Islet precursor cell (in vitro differentiated cells): Measurements from ENCODE around the gene WASHC1.
"Not testable (repeated sequence)": the region's sequence is repeated elsewhere in the genome, so short reads cannot be mapped to it uniquely, and the experiment has no call there.

Source experiments
- DNase-seq: peaks from one replicate; pipeline ENCODE4 v3.0.0-alpha.2; 2018

The WASHC1 gene

DNA sequence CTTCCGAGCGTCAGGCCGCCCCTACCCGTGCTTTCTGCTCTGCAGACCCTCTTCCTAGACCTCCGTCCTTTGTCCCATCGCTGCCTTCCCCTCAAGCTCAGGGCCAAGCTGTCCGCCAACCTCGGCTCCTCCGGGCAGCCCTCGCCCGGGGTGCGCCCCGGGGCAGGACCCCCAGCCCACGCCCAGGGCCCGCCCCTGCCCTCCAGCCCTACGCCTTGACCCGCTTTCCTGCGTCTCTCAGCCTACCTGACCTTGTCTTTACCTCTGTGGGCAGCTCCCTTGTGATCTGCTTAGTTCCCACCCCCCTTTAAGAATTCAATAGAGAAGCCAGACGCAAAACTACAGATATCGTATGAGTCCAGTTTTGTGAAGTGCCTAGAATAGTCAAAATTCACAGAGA lies at the start of gene WASHC1:
TSS of gene WASHC1 (minus strand) at position 101 of the 400 bp plus-strand sequence. CDS start 4,457 bp downstream, outside the sequence.
- DNase-seq: not testable (repeated sequence)

DNA sequence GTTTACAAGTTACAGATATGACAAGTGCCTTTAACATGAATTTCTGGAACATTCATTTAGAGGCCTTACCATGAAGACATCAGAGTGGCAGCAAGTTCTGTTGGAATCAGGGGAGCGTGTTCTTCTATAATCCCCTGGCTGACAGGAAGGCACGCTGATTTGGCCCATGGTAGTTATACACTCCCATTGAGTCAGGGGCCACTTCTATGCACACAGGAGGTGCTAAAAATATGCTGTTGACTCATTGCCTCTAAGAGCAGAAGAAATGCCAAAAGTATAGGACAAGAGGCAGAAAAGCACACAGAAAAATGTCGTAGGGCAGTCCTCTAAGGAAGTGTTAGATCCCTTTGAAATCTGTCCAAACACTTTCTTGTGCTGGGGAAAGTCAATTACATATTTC lies 49.1 kb upstream of the WASHC1 start:
- DNase-seq: not testable (repeated sequence)

DNA sequence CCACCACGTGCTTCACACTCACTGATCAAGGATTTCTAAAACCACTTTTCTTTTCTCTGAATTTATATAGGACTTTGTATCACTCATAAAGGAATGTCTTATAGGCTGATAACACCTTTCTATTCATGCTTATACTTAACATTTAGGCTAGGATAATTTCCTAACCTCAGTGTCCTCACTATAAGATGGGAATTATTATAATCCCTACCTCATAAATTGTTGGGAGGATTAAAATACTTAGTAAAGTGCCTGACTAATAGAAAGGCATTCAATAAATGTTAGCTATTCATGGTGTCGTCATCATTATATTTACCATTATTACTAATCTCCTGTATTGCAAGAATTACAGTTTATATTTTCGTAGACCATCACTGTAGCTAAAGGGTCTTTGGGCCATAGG lies 47.1 kb upstream of the WASHC1 start:
- not testable (repeated sequence) for DNase-seq

GRCh38 chr9:73900-74525 lies 44.8 kb upstream of the WASHC1 start:
- DNase-seq: not testable (repeated sequence)

GRCh38 chr9:73076-73899 lies 44.0 kb upstream of the WASHC1 start:
- peak; percentile 55 for DNase-seq

GRCh38 chr9:63031-63629 lies 33.9 kb upstream of the WASHC1 start:
- DNase-seq: peak; percentile 27

DNA sequence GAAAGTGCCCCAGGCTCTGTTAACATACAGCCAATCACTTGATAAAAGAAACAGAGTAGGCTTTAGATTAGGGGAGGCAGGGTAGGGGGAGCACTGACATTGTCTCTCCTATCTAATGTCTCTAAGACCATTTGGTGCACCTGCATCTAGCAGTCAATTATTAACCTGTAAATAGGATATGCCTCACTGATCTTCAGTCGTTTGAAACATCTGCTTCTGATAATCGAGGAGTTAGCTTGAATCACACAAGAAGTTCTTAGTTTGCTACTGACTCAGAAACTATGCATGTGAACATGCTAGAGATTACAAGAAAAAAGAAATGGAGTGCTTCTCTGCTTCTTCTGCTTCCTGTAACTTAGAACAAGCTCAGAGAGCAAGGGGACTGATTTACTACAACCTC lies 23.4 kb upstream of the WASHC1 start:
- not testable (repeated sequence) for DNase-seq

DNA sequence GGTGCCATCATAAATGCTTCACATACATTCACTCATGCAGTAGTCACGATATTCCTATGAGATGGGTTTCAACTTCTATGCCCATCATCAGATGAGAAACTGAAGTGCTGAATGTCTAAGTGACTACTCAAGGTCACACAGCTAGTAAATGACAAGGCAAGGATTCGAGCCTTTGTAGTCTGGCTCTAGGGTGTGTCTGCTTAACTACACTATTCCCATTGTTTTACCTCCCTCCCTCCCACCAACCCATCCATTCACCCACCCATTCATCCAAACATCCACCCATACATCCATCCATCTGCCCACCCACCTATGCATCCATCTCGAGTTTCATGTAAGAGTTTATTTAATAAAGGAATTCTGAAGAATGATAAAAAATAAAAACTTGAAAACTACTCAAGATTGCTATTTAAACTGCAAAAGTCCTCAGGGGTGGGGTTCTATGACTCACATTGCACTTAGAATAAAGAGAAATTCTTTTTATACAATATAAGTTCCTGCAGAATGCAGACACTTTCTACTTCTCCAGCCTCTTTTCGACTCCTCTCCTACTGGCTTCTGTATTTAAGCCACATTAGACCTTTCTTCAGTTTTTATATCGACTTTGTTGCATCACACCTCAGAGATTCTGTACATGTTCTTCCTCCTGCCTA lies 19.1 kb upstream of the WASHC1 start:
- peak; percentile 25 for DNase-seq

DNA sequence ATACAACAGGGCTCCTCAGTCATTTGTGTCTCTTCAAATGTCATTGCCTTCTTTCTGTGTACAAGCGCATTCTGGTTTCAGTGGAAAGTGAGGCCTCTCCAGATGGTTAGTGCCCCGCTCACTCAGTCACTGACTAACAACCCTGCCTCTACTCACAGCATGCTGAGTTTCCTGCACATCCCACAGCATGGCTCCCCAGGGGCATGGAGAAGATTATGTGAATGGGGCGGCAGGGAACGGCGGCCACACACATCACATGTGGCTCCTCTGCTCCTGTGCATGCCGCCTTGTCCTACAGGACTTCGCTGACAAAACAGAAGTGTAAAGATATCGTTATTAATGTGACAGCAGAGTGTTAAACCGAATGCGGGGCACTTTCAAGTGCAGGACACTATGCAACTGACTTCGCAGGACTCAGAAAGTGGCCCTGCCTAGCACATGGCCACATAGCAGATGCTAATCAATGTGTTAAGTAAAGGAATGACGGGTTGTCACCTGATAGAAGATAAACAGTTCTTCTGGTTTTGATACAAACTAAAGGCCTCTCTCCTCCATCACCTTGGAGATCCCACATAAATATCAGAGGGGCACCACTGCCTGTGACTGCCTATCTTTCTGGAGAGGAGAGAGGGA lies 17.5 kb upstream of the WASHC1 start:
- peak; percentile 0 for DNase-seq

DNA sequence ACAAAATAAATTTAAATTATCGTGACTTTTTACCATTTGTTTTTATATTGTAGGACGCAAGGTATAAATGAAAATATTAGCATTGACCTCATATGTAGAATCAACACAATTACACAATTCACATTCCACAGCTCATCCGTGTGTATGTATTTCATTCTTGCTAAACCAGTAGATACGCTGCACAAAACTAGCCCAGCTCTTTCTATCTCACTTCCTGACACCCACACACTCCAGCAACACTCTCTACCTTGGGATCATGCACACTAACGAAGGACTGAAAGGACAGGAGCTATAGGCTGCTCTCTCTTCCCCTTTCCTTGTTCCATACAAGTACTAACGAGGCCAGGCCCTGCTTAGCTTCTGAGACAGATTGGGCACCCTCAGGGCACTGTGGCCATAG lies 16.9 kb upstream of the WASHC1 start:
- peak; percentile 18 for DNase-seq

- DNase-seq: peak; percentile 25
These were observed 16.1 kb upstream of the WASHC1 start for GRCh38 chr9:45180-45878.

DNA sequence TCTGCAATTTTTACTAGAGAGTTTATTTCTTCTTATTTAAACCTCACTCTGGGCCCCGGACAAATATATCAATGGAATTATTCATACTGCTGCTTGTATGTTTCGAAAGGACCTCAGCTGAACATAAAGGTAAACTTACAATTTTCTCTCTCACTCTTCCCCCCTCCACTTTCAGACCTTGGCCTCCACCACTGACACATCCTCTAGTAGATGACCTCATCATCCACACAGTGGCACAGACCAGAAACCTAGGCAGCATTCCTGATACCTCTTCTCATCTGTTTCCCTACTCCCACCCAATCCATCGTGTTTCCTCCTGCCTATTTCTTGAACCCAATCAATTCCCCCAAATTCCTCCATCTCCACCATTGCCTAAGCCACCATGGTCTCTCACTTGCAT lies 15.2 kb upstream of the WASHC1 start:
- DNase-seq: peak; percentile 48

DNA sequence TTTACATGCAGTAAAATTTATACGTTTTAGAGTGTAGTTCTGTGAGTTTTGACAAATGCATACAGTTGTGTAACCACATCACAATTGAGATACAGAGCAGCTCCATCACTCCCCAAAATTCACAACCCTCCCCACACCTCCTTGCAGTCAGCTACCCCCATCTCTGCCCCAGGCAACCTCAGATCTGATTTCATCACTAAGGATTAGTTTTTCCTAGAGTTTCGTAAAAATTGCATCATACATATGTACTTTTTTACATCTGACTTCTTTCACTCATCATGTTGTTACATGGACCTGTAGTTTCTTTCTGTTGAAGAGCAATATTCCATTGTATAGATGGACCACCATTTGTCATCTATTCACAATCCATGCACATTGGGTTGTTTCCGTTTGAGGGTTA lies 14.4 kb upstream of the WASHC1 start:
- not testable (repeated sequence) for DNase-seq

DNA sequence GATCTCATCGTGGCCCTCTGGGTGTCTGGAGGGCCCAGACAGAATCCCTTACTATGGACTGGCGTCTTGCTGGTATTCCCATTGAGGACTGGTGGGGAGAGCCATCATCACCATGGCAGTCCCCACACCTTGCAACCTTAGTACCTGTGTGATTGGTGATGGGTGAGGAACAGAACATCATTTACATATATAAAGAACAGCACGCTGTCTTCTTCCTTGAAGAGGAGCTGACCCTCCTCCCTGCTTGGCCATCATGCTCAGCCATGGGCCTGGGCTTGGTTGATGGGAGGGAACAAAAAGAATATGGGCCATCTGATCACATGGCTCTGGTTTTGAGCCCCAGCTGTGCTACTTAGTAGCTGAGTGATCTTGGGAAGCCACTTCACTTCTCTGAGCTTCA lies 13.9 kb upstream of the WASHC1 start:
- not testable (repeated sequence) for DNase-seq

DNA sequence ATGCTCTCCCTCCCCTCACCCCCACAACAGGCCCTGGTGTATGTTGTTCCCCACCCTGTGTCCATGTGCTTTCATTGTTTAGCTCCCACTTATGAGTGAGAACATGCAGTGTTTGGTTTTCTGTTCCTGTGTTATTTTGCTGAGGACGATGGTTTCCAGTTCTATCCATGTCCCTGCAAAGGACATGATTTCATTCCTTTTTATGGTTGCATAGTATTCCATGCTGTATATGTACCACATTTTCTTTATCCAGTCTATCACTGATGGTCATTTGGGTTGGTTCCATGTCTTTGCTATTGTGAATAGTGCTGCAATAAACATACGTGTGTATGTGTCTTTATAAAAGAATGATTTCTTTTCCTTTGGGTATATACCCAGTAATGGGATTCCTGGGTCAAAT lies 12.6 kb upstream of the WASHC1 start:
- peak; percentile 15 for DNase-seq

DNA sequence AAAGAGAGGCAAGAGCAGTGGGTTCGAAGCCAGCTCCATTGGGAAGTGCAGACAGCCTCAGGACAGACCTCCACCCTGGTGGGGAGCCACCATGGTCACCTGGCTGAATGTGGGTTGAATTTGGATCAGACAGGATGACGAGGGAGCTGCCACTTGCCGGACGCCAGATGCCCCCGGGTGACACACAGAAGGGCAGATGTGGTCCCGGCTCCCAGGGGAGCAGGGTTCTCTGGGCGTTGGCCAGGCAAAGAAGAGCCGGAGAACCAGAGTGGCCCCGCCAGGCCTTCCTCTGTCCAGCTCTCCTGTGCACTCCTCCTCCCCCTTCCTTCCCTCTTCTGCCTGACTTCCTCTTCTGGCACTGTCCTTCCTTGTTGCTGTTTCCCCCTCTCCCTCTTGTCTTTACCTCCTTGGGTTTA lies 12.0 kb upstream of the WASHC1 start:
- DNase-seq: peak; percentile 12

DNA sequence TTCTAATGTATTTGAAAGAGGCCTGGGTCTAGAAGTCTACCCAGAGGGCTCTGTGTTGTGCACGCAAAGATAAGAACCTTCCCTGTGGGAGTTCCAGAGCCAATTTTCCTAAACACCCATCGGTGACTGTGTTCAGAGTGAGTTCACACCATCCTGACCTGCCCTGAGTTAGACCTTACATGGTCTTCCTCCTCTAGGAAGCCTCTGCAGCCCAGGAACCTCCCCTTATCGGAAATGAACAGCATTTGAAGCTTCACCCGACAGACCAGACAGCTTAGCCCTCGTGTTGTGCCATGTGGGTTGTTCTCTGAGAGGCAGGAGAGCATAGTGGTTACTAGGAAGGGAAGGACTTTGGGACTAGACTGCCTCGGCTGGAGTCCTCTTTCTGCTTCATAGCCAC lies 3.1 kb upstream of the WASHC1 start:
- not testable (repeated sequence) for DNase-seq

DNA sequence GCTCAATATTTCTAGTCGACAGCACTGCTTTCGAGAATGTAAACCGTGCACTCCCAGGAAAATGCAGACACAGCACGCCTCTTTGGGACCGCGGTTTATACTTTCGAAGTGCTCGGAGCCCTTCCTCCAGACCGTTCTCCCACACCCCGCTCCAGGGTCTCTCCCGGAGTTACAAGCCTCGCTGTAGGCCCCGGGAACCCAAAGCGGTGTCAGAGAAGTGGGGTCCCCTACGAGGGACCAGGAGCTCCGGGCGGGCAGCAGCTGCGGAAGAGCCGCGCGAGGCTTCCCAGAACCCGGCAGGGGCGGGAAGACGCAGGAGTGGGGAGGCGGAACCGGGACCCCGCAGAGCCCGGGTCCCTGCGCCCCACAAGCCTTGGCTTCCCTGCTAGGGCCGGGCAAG lies 481 bp downstream of the WASHC1 start:
- not testable (repeated sequence) for DNase-seq

GRCh38 chr9:21621-22020 lies 7.6 kb downstream of the WASHC1 start:
- DNase-seq: not testable (repeated sequence)

- DNase-seq: not testable (repeated sequence)
These were observed 12.4 kb downstream of the WASHC1 start for GRCh38 chr9:16875-17274.

- peak; percentile 17 for DNase-seq
These were observed 15.0 kb downstream of the WASHC1 start for GRCh38 chr9:14129-14809.

- not testable (repeated sequence) for DNase-seq
These were observed 18.1 kb downstream of the WASHC1 start for GRCh38 chr9:11206-11605.
